WI38 (cell line): ENCODE data around the gene UBQLNL.

Experiments
- H3K4me3 ChIP-seq: 2 replicates; pipeline ENCODE4 v1.5.1; 2011; ENCODE audit warnings: low read depth, mild to moderate bottlenecking, control low read depth, low read length
- TF ChIP-seq, protein P1 (sequence below): IDR thresholded peaks from 2 replicates; pipeline ENCODE4 v1.5.1; 2012; ENCODE audit warnings: low read depth, mild to moderate bottlenecking, control low read depth, low read length

UBQLNL gene

DNA sequence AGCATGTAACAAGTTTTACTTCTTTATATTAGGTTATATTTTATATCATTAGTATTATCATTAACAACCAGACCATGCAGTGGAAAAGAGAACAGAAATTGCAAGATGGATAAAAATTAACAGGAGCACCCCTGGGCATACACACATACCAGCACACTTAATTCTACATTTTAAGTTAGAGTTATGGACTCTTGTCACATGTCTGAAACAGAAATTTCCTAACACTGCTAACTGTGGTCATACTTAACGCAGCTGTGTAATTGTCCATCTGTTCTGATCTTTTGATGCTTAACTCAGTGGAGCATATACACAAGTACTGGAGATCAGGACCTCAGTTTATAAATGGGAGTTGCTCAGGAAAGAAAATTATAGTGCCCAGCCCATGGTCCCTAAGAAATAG, 31.5 kb upstream of the UBQLNL start:
- no peak overlapping the region for H3K4me3 ChIP-seq
- TF ChIP-seq, protein P1, sequence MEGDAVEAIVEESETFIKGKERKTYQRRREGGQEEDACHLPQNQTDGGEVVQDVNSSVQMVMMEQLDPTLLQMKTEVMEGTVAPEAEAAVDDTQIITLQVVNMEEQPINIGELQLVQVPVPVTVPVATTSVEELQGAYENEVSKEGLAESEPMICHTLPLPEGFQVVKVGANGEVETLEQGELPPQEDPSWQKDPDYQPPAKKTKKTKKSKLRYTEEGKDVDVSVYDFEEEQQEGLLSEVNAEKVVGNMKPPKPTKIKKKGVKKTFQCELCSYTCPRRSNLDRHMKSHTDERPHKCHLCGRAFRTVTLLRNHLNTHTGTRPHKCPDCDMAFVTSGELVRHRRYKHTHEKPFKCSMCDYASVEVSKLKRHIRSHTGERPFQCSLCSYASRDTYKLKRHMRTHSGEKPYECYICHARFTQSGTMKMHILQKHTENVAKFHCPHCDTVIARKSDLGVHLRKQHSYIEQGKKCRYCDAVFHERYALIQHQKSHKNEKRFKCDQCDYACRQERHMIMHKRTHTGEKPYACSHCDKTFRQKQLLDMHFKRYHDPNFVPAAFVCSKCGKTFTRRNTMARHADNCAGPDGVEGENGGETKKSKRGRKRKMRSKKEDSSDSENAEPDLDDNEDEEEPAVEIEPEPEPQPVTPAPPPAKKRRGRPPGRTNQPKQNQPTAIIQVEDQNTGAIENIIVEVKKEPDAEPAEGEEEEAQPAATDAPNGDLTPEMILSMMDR, result no peak

DNA sequence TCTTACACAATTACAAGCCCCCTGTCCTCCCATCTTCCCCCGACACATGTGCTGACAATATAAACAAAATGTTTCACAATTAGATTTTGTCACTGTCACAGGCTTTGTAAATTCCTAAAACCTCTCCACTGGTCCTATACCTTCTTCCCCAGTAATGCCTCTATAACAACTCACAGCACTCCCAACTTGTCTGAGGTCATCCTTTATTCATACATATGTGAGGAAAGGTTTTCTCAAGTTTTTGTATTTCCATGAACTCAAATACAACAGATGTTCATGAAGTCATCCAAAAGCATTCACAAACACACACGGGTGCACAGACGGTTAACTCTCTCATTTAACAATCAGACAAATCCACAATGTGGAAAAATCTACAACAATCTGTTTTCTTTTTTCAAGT, 30.0 kb upstream of the UBQLNL start:
- no peak overlapping the region for H3K4me3 ChIP-seq
- TF ChIP-seq, protein P1, result no peak

DNA sequence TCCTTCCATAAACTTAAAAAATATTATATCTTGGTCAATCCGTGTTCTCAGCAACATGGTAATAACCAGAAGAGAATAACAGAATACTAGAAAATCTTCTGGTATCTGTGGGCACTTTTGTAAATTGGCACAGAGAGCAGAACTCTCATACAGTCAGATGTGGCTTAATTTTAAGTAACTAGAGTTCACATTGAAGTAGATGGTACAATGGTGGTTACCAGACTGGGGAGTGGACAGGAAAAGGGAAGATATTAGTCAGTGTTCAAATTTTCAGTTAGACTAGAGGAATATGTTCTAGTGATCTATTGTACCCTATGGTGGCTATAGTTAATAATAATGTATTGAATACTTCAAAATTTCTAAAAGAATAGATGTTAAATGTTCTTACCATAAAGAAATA, 24.9 kb upstream of the UBQLNL start:
- TF ChIP-seq, protein P1, result no peak
- no peak overlapping the region for H3K4me3 ChIP-seq

GRCh38 chr11:5536482-5536881, 20.0 kb upstream of the UBQLNL start:
- TF ChIP-seq, protein P1, result no peak
- H3K4me3 ChIP-seq, result no peak overlapping the region

GRCh38 chr11:5534046-5534445, 17.5 kb upstream of the UBQLNL start:
- H3K4me3 ChIP-seq, result no peak overlapping the region
- TF ChIP-seq, protein P1, result no peak

- H3K4me3 ChIP-seq, result no peak overlapping the region
- TF ChIP-seq, protein P1, result no peak
Observed at GRCh38 chr11:5531053-5531831, 14.7 kb upstream of the UBQLNL start.

GRCh38 chr11:5528495-5528894, 12.0 kb upstream of the UBQLNL start:
- no peak overlapping the region for H3K4me3 ChIP-seq
- TF ChIP-seq, protein P1, result no peak
